ENCODE data around the gene SREBF2.

GRCh38 chr22:41801886-41802285 is 31.0 kb upstream of the SREBF2 start:
- TF ChIP-seq E2F4 (IDR thresholded peaks at IDR 0.05; ENCODE audit: low read depth, low read length), result no peak
- TF ChIP-seq REST (IDR thresholded peaks at IDR 0.05; ENCODE audit: low read depth, low read length), result no peak
- no peak for TF ChIP-seq EZH2 (IDR thresholded peaks at IDR 0.05; ENCODE audit: borderline replicate concordance, control insufficient read depth, low read depth, low read length)
- TF ChIP-seq, protein P1, sequence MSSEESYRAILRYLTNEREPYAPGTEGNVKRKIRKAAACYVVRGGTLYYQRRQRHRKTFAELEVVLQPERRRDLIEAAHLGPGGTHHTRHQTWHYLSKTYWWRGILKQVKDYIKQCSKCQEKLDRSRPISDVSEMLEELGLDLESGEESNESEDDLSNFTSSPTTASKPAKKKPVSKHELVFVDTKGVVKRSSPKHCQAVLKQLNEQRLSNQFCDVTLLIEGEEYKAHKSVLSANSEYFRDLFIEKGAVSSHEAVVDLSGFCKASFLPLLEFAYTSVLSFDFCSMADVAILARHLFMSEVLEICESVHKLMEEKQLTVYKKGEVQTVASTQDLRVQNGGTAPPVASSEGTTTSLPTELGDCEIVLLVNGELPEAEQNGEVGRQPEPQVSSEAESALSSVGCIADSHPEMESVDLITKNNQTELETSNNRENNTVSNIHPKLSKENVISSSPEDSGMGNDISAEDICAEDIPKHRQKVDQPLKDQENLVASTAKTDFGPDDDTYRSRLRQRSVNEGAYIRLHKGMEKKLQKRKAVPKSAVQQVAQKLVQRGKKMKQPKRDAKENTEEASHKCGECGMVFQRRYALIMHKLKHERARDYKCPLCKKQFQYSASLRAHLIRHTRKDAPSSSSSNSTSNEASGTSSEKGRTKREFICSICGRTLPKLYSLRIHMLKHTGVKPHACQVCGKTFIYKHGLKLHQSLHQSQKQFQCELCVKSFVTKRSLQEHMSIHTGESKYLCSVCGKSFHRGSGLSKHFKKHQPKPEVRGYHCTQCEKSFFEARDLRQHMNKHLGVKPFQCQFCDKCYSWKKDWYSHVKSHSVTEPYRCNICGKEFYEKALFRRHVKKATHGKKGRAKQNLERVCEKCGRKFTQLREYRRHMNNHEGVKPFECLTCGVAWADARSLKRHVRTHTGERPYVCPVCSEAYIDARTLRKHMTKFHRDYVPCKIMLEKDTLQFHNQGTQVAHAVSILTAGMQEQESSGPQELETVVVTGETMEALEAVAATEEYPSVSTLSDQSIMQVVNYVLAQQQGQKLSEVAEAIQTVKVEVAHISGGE (CRISPR knock-in tag; IDR thresholded peaks at IDR 0.05), result no peak
- no peak for TF ChIP-seq ASH2L (IDR thresholded peaks at IDR 0.05; ENCODE audit: borderline replicate concordance, low read depth)
- TF ChIP-seq HCFC1 (IDR thresholded peaks at IDR 0.05; ENCODE audit: low read length), result no peak
- TF ChIP-seq EGR1 (IDR thresholded peaks at IDR 0.05; ENCODE audit: borderline replicate concordance in 1 of 2, low read depth in 2 of 2, low read length in 2 of 2), result no peak
- no peak for TF ChIP-seq SUPT20H (IDR thresholded peaks at IDR 0.05; ENCODE audit: borderline replicate concordance, control insufficient read depth, low read depth, low read length)
- no peak for TF ChIP-seq TBL1XR1 (IDR thresholded peaks at IDR 0.05; ENCODE audit: low read depth, low read length)
- TF ChIP-seq EP300 (IDR thresholded peaks at IDR 0.05; ENCODE audit: borderline replicate concordance in 1 of 2, control insufficient read depth in 1 of 2, low read depth in 2 of 2, low read length in 2 of 2), result no peak
- TF ChIP-seq SP1 (IDR thresholded peaks at IDR 0.05; ENCODE audit: low read depth, low read length), result no peak
